CD4-positive, alpha-beta T cell treated with Interleukin-6 for 4 hours (primary cell): ENCODE data around the gene FRMD4A.
"Not testable (repeated sequence)": the region's sequence is repeated elsewhere in the genome, so short reads cannot be mapped to it uniquely, and the experiment has no call there.

Source experiments
- DNase-seq: peaks from one replicate; pipeline ENCODE4 v3.0.0-alpha.2; 2020; ENCODE audit warnings: mixed read lengths

FRMD4A gene

GRCh38 chr10:14086596-14086995, 244.1 kb downstream of the FRMD4A start:
- no peak for DNase-seq

GRCh38 chr10:14084875-14085274, 245.8 kb downstream of the FRMD4A start:
- no peak for DNase-seq

DNA sequence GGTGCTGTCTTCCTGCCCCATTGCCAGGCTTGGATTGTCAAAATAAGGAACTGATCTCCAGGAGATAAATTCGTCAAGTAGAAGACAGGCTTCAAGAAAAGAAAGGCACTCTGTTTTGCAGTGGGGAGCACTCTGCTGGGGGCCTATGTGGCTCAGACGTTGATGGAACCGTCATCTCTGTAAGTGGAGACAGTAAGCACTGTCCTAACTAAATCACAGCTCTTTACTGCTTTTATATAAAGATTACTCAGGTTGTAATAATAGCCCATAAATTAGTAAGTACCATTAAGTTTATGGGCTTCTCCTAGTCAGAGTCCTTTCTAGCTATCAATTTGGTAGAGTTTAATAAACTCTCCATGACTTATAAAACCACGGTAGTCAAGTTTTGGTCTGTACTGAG, 249.9 kb downstream of the FRMD4A start:
- no peak for DNase-seq

DNA sequence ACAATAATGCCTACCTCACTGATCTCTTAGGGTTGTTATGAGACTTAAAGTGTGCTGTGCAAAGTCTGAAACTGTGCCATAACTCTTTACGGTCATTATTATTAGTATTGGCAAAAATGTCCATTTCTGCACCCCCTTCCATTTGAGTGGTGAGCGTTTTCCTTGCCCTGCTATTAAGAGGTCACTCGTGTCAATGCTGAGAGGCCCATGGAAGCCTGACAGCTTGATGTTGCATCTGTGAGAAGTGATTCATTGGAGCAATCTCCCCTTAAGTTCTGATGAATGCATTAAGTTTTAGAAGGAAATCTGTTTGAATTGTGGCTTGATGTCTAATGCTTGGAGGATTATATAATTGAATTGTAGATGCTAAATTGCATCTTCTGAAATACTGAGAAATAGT, 253.3 kb downstream of the FRMD4A start:
- no peak for DNase-seq

- DNase-seq: no peak
Measured at GRCh38 chr10:14074062-14074884, 256.5 kb downstream of the FRMD4A start.

DNA sequence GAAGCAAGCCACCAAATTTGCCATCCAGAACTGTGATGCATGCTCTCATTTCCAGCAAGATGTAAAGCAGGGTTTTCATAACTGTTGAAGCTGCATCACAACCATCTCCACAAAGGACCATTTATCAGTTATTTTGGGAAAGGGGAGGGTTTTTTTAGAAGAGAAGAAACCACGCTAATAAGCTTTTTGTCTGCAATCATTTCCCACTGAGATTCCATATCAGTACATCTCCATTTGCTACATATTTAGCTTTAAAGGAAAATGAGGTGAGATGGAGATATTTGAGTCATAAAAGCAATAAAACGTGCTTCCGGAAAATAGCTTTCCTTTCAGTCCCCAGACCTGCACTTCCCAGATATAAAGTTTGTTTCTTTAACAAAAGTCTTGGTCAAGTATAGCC, 258.2 kb downstream of the FRMD4A start:
- no peak for DNase-seq

DNA sequence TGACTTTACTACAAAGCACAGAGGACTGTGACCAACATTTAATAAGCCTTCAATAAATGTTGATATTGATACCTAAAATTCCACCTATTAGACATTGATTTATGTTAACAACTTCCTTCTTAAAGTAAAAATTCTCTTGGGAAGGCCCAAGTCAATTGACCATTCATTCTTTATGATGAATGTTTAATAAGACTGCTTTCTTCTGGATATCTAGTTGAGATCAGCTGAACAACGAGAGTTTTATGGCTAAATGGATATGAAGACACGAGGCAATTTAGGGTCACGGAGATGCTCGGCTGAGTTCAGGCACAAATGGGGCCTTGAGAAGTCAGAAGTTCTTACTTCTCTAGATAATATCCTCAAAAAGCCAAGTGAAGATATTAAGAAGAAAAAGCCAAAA, 258.8 kb downstream of the FRMD4A start:
- DNase-seq: no peak

GRCh38 chr10:14068601-14069250, 262.0 kb downstream of the FRMD4A start:
- DNase-seq: no peak

DNA sequence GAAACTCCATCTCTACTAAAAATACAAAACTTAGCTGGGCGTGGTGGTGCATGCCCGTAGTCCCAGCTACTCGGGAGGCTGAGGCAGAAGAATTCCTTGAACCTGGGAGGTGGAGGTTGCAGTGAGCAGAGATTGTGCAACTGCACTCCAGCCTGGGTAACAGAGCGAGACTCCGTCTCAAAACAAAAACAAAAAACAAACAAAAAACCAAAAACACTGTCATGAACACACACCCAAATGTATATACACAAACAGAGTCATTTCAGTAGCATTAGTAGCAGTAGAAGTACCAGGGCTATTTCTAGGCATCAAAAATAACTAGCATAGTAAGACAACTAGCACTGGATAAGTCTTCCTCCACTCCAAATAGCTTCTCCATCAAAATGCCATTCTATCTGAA, 263.1 kb downstream of the FRMD4A start:
- DNase-seq: not testable (repeated sequence)

DNA sequence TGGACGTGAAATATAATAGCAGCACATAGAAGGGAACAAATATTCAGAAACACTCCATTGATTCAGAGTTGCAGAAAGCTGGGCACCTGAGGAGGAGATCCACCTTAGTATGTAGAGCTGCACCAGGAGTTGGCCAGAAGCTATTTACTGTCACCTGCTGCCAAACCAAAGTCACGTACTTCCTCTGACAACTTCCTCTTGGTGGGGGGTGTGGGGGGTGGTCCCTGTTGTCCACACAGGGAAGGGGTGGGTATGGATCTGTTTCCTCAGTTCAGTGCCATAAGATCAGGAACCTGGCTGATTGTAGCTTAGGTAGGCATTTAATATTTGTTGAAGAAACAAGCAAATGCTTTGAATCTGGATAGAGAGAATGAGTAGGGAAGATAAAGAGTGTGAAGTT, 264.6 kb downstream of the FRMD4A start:
- DNase-seq: no peak

GRCh38 chr10:14063531-14064285, 267.0 kb downstream of the FRMD4A start:
- DNase-seq: no peak

DNA sequence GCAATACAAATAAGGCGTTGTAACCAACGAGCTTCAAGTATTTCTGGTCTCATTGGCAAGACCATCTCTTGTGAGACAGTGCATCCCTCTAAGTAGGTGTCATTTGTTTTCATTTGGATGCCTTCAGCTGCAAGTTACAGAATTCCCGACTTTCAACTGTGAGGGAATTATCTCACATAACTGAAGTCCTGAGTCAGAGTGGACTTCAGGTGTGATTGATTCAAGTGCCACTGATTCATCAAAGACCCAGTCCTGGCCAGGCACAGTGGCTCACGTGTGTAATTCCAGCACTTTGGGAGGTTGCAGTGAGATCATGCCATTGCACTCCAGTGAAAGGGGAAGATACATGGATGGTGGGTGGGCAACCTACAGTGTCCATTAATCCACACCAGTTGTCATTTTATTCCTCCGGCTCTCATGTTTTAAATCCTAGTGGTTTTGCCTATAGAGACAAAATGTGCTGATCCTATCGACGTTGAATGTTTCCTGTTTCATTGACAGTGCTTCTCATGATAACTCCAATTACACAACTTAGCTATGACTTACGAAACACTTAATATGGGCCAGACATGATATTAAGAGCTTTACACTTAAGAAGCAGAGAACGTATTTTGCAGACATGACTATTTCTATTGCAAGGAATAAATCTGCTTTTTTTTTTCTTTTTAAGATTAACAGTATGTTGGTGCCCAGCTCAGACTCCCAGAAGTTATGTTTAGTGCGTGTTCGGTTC, 268.0 kb downstream of the FRMD4A start:
- no peak for DNase-seq

- DNase-seq: no peak
Measured at GRCh38 chr10:14060320-14061070, 270.2 kb downstream of the FRMD4A start.

GRCh38 chr10:14056610-14057332, 274.0 kb downstream of the FRMD4A start:
- DNase-seq: no peak

DNA sequence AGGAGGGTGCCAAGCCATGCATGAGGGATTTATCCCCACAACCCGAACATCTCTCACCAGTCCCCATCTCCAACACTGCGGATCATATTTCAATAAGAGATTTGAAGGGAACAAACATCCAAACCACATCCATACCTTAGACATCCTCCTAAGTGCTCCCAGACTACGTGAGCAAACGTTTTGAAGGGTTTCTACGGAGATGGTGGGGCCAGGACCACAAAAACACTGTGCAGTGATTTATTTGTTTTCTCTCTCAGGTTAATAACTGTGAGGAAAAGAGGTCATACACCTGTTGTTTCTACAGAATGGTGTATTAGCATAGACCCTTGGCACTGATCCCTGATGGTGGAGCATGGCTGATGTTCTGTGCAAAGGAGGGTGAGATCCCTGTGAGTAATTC, 277.8 kb downstream of the FRMD4A start:
- DNase-seq: no peak

DNA sequence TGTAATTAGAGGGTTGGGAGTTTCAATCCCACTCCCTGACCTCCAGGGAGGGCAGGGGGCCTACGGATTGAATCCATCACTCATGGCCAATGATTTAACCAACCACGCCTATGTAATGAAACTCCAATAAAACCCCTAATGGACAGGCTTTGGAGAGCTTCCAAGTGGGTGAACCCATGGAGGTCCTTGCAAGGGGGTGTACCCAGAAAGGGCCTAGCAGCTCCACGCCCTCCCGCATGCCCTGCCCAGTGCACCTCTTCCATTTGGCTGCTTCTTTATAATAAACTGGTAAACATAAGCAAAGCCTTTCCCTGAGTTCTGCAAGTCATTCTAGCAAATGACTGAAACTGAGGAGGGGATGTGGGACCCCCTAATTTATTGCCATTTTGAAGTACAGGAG, 280.1 kb downstream of the FRMD4A start:
- no peak for DNase-seq

DNA sequence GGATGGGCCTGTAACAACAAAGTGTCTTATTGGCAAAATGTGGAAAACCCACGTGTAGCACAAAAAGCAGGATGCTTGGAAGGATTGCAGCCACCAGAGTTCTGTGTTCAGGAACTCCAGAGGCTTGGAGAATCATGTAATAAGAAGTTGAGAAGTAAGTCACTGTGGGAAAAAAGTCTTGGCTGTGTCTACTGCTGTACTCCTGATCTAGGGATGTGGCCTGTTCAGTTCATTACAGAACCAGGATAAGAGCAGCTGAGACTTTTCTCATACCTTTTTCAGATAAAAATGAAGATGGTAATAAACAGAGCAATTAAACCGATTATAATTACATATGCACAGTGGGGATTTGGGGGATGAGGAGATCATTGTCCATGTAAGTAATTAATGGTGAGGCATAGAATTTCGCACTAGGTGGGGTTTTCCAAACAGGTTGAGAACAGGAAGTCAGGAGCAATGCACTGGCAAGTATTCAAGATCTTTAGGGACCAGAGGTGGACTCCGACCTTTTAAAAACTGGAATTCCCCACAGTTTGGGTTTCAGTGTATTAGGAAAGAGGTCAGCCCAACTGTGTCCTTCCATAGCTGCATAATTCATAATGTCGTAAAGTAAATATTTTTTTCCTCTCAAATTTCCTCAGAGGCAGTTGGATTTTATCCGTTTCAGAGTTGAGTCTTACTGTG, 281.7 kb downstream of the FRMD4A start:
- DNase-seq: no peak

DNA sequence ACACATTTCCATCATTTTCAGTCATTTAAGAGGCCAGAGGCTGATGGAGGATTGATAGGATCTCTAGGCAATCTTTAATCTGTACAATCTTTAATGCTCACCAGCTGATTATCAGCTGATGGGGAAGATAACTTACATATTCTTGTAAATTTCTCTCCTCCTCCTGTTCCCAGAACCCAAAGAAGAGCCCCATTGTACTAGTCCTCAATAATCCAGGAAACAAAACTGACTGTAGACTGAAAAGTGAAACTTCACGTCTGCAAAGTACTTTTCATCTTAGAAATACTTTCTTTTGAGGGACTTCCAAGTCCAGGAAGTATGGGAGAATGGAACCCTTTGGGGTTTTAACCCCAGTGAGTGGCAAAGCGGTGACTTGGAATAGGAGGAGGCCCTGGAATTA, 283.3 kb downstream of the FRMD4A start:
- no peak for DNase-seq

- not testable (repeated sequence) for DNase-seq
Measured at GRCh38 chr10:14042051-14042450, 288.7 kb downstream of the FRMD4A start.

DNA sequence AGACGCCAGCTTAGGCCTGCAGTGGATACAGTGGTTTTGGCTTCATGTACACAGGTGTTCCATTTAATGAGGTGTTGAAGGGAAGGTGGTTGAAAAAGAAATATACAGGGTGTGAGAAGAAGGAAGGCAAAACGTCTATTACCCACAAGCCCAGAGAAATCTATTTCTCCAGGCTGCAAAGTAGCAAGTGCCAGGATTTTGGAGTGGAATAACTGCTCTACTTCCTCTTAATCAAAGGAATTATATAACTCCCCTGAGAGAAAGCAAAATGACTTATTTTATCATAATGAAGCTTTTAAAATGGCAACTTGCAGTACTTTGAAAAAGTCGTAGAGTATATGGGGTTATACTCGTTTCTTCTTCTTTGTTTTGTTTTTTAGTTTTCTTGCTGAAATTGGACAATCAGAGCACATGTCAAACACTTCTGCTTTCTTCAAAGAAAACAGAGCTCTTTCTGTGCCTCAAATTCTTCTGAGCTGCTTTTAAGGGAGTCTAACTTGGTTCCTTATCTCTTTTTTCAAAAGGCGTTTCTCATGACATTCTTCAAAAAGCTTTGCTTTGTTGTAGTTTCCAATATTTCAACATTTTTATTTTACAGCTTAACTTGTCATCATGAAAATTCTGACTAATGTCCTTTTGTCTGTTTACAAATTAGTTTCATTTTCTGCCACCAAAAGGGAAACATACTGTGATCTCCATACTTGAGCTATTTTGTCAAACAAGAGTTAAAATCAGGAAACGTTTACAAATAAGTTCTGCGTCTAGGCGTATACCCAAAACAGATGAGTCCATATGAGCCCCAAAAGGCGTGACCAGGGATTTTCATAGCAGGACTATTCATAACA, 289.7 kb downstream of the FRMD4A start:
- DNase-seq: no peak
